ENCODE measurements around the gene PPP2R3B. TPM values are rescaled to one million over a fixed set of nuclear protein-coding genes. Genes with fewer than 3 reads are reported as not detected.

Gene PPP2R3B
- total RNA-seq, 1 donor from 2014 or later = 65.2 TPM

DNA sequence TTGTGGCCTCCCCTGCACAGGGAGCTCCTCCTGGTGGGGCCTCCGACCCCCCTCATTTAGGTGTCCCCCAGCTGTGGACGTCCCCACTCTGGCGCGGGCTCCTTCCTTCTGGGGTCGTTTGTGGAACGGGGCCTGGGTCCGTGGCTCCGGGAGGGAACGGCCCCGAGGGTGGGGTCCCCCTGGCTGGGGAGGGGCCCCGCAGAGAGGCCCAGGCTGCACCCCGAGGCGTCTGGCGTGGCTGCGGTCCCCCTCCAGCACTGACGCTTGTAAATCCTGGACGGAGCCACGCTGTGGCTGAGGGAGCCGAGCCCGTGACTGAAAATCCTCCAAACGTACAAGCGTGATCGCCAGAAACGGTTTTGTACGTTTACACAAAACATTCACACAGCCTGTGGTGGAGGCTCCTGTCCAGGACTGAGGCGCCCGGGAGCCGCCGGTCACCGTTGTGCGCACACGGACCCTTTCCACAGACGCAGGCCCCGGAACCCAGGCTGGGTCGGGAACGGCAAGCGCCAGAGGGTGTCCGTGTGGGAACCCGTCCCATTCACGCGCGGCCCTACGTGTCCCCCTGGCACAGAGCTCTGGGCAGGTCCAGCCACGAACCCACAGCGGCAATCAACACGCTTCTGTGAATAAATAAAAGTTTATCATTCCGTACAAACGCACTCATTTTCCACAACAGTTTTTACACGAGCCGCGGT lies 52.9 kb downstream of the PPP2R3B start:
- peaks cover 36% of the 10 kb centered on the region for H3K36me3 Mint-ChIP-seq
- no peak overlapping the region for H3K4me3 Mint-ChIP-seq
- no peaks in the 10 kb centered on the region for H3K27me3 Mint-ChIP-seq (ENCODE audit: low read depth)
- TF ChIP-seq, protein P1, sequence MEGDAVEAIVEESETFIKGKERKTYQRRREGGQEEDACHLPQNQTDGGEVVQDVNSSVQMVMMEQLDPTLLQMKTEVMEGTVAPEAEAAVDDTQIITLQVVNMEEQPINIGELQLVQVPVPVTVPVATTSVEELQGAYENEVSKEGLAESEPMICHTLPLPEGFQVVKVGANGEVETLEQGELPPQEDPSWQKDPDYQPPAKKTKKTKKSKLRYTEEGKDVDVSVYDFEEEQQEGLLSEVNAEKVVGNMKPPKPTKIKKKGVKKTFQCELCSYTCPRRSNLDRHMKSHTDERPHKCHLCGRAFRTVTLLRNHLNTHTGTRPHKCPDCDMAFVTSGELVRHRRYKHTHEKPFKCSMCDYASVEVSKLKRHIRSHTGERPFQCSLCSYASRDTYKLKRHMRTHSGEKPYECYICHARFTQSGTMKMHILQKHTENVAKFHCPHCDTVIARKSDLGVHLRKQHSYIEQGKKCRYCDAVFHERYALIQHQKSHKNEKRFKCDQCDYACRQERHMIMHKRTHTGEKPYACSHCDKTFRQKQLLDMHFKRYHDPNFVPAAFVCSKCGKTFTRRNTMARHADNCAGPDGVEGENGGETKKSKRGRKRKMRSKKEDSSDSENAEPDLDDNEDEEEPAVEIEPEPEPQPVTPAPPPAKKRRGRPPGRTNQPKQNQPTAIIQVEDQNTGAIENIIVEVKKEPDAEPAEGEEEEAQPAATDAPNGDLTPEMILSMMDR (IDR thresholded peaks at IDR 0.05; ENCODE audit: unreplicated experiment) = no peak
- no peaks in the 10 kb centered on the region for H3K4me1 Mint-ChIP-seq
- H3K27ac Mint-ChIP-seq = no peak overlapping the region
- peaks cover 6% of the 10 kb centered on the region for H3K9me3 Mint-ChIP-seq
- peak in 1 of 2 experiments; percentile 10 for DNase-seq (ENCODE audit: low spot score in 2 of 2, unreplicated experiment in 2 of 2)

GRCh38 chrX:332916-333610 lies 53.6 kb downstream of the PPP2R3B start:
- DNase-seq (ENCODE audit: low spot score in 2 of 2, unreplicated experiment in 2 of 2) = peak in 1 of 2 experiments; percentile 8
- H3K27ac Mint-ChIP-seq = no peak overlapping the region
- peaks cover 30% of the 10 kb centered on the region for H3K36me3 Mint-ChIP-seq
- no peaks in the 10 kb centered on the region for H3K4me1 Mint-ChIP-seq
- H3K4me3 Mint-ChIP-seq = no peak overlapping the region
- TF ChIP-seq, protein P1 (IDR thresholded peaks at IDR 0.05; ENCODE audit: unreplicated experiment) = no peak
- H3K27me3 Mint-ChIP-seq (ENCODE audit: low read depth) = no peaks in the 10 kb centered on the region
- peaks cover 6% of the 10 kb centered on the region for H3K9me3 Mint-ChIP-seq

DNA sequence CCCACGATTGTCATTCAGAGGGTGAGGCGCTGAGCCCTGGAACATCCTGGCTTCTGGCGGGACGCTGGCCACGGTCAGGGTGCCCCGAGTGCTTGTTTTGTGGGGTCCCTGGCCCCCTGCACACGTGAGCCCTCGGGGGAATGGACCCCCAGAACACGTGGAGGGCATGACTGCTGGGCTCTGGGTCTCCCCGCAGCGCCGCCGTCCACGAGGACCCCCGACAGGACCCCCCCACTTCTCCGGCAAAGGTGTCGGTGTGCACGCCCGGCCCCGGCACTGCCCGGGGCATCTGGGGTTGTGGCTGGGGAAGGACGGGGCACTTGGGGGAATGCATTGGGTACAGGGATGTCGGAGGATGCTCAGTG lies 54.2 kb downstream of the PPP2R3B start:
- no peak for DNase-seq (ENCODE audit: low spot score in 2 of 2, unreplicated experiment in 2 of 2)
- Mint-ChIP-seq H3K4me3 (no peak overlapping the region), H3K36me3 (peaks cover 24% of the 10 kb centered on the region), H3K27ac (no peak overlapping the region), H3K27me3 (ENCODE audit: low read depth) (no peaks in the 10 kb centered on the region), H3K4me1 (no peaks in the 10 kb centered on the region), H3K9me3 (peaks cover 6% of the 10 kb centered on the region)
- TF ChIP-seq, protein P1 (IDR thresholded peaks at IDR 0.05; ENCODE audit: unreplicated experiment) = no peak

DNA sequence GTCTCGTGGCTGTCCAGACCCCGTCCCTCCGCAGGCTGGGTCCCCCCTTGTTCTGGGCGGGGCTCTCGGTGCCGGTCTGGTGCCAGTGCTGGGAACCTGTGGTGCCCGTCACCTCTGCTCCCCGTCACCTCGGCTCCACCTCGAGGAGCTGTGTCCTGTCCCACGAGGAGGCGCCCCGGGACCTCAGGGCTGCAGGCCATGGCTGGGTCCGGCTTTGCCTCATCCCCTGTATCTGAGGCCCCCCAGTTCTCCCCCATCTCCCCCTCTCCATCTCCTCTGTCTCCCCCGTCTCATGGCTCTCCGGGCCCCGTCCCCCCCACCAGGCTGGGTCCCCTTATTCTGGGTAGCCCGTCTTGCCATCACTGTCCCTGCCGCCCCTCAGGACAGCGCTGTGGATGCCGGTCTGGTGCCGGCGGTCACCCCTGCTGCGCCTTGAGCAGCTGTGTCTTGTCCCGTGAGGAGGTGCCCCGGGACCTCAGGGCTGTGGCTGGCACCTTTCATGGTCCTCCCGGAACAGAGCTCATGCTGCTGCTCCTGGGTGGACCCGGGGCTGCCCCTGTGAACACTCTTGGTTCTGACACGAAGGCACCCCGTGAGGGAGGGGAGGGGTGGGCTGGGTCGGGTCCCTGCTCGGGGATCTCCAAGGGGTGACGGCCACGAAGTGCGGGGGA lies 54.7 kb downstream of the PPP2R3B start:
- H3K9me3 Mint-ChIP-seq = peaks cover 6% of the 10 kb centered on the region
- H3K4me3 Mint-ChIP-seq = peak overlapping the region; percentile 15
- H3K27ac Mint-ChIP-seq = no peak overlapping the region
- peak in 1 of 2 experiments; percentile 13 for DNase-seq (ENCODE audit: low spot score in 2 of 2, unreplicated experiment in 2 of 2)
- H3K36me3 Mint-ChIP-seq = peaks cover 19% of the 10 kb centered on the region
- TF ChIP-seq, protein P1 (IDR thresholded peaks at IDR 0.05; ENCODE audit: unreplicated experiment) = no peak
- no peaks in the 10 kb centered on the region for H3K27me3 Mint-ChIP-seq (ENCODE audit: low read depth)
- no peaks in the 10 kb centered on the region for H3K4me1 Mint-ChIP-seq

DNA sequence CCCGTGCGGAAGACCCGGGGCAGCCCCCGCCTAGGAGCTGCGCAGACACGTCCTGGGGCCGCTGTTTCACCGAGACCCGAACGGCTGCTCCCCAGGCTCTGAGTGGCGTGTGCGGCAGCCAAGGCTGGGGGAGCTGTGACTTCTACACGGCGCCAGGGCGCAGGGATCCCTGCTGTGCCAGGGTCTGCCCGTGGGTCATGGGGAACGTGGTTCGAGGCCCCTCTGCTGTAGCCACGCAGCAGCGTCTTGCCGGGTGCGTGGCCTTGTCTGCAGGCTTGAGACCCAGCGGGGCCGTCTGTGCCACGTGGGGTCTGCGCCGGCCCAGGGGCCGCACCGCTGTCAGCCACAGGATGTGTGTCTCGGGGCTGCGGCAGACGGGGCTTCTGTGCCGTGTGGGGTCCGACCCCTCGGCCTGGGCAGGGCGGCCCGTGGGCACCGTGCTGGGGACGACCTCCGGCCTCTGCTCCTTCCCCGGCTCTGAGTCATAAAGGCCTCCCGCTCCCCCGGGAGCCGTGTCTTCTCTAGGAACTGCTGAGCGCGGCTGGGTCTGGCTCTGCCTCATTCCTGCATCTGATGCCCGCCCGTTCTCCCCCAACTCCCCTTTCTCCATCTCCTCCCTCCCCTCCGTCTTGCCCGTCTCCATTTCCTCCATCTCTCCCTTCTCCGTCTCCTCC lies 55.4 kb downstream of the PPP2R3B start:
- H3K36me3 Mint-ChIP-seq = peaks cover 12% of the 10 kb centered on the region
- H3K27ac Mint-ChIP-seq = no peak overlapping the region
- peaks cover 2% of the 10 kb centered on the region for H3K9me3 Mint-ChIP-seq
- DNase-seq (ENCODE audit: low spot score in 2 of 2, unreplicated experiment in 2 of 2) = no peak
- H3K4me1 Mint-ChIP-seq = no peaks in the 10 kb centered on the region
- peak overlapping the region; percentile 15 for H3K4me3 Mint-ChIP-seq
- TF ChIP-seq, protein P1 (IDR thresholded peaks at IDR 0.05; ENCODE audit: unreplicated experiment) = no peak
- H3K27me3 Mint-ChIP-seq (ENCODE audit: low read depth) = no peaks in the 10 kb centered on the region
